Measurements from ENCODE around the gene F7.
"Not testable (repeated sequence)": the region's sequence is repeated elsewhere in the genome, so short reads cannot be mapped to it uniquely, and the experiment has no call there.

The F7 gene

GRCh38 chr13:113102302-113102701 lies 3.3 kb upstream of the F7 start:
- DNase-seq (ENCODE audit: low read depth): not testable (repeated sequence)

- no peak for DNase-seq (ENCODE audit: low read depth)
Observed at GRCh38 chr13:113102727-113103126, 2.9 kb upstream of the F7 start.

GRCh38 chr13:113103646-113104045 lies 1.9 kb upstream of the F7 start:
- DNase-seq (ENCODE audit: low read depth): no peak

- no peak for DNase-seq (ENCODE audit: low read depth)
Observed at GRCh38 chr13:113105921-113106452, 396 bp downstream of the F7 start.

- DNase-seq (ENCODE audit: low read depth): no peak
Observed at GRCh38 chr13:113106711-113107351, 1.2 kb downstream of the F7 start.

- DNase-seq (ENCODE audit: low read depth): not testable (repeated sequence)
Observed at GRCh38 chr13:113108521-113108920, 2.9 kb downstream of the F7 start.

GRCh38 chr13:113109151-113110047 lies 3.8 kb downstream of the F7 start:
- no peak for DNase-seq (ENCODE audit: low read depth)

- DNase-seq (ENCODE audit: low read depth): no peak
Observed at GRCh38 chr13:113110048-113110851, 4.7 kb downstream of the F7 start.

GRCh38 chr13:113110852-113111315 lies 5.3 kb downstream of the F7 start:
- no peak for DNase-seq (ENCODE audit: low read depth)

- not testable (repeated sequence) for DNase-seq (ENCODE audit: low read depth)
Observed at GRCh38 chr13:113111821-113112220, 6.2 kb downstream of the F7 start.

- DNase-seq (ENCODE audit: low read depth): not testable (repeated sequence)
Observed at GRCh38 chr13:113112475-113112874, 6.9 kb downstream of the F7 start.

GRCh38 chr13:113112893-113113845 lies 7.6 kb downstream of the F7 start:
- DNase-seq (ENCODE audit: low read depth): no peak

- no peak for DNase-seq (ENCODE audit: low read depth)
Observed at GRCh38 chr13:113113846-113114271, 8.3 kb downstream of the F7 start.

- DNase-seq (ENCODE audit: low read depth): no peak
Observed at GRCh38 chr13:113114511-113115362, 9.1 kb downstream of the F7 start.

GRCh38 chr13:113115363-113116205 lies 10.0 kb downstream of the F7 start:
- DNase-seq (ENCODE audit: low read depth): no peak

GRCh38 chr13:113116206-113116800 lies 10.7 kb downstream of the F7 start:
- no peak for DNase-seq (ENCODE audit: low read depth)

GRCh38 chr13:113116871-113117271 lies 11.3 kb downstream of the F7 start:
- no peak for DNase-seq (ENCODE audit: low read depth)

- DNase-seq (ENCODE audit: low read depth): no peak
Observed at GRCh38 chr13:113117335-113117872, 11.8 kb downstream of the F7 start.

All from activated gamma-delta T cell treated with anti-CD3 and anti-CD28 coated beads, Interleukin-2, amount 50 U/mL, for 16 hours (primary cell).